ENCODE measurements around the gene PYGB.

The PYGB gene

GRCh38 chr20:25282796-25283195 lies 34.9 kb downstream of the PYGB start:
- DNase-seq (ENCODE audit: low read depth, low spot score) = no peak

GRCh38 chr20:25283221-25283951 lies 35.5 kb downstream of the PYGB start:
- no peak for DNase-seq (ENCODE audit: low read depth, low spot score)

- no peak for DNase-seq (ENCODE audit: low read depth, low spot score)
These were observed 36.3 kb downstream of the PYGB start for GRCh38 chr20:25284131-25284601.

- no peak for DNase-seq (ENCODE audit: low read depth, low spot score)
These were observed 37.3 kb downstream of the PYGB start for GRCh38 chr20:25285091-25285647.

- DNase-seq (ENCODE audit: low read depth, low spot score) = no peak
These were observed 38.2 kb downstream of the PYGB start for GRCh38 chr20:25285856-25286798.

GRCh38 chr20:25286917-25287316 lies 39.0 kb downstream of the PYGB start:
- DNase-seq (ENCODE audit: low read depth, low spot score) = no peak

GRCh38 chr20:25287631-25288290 lies 39.9 kb downstream of the PYGB start:
- no peak for DNase-seq (ENCODE audit: low read depth, low spot score)

- DNase-seq (ENCODE audit: low read depth, low spot score) = no peak
These were observed 40.7 kb downstream of the PYGB start for GRCh38 chr20:25288291-25289181.

GRCh38 chr20:25289886-25290597 lies 42.2 kb downstream of the PYGB start:
- DNase-seq (ENCODE audit: low read depth, low spot score) = no peak

- DNase-seq (ENCODE audit: low read depth, low spot score) = no peak
These were observed 43.0 kb downstream of the PYGB start for GRCh38 chr20:25290646-25291431.

- no peak for DNase-seq (ENCODE audit: low read depth, low spot score)
These were observed 43.7 kb downstream of the PYGB start for GRCh38 chr20:25291432-25292133.

GRCh38 chr20:25292176-25292891 lies 44.4 kb downstream of the PYGB start:
- no peak for DNase-seq (ENCODE audit: low read depth, low spot score)

- DNase-seq (ENCODE audit: low read depth, low spot score) = no peak
These were observed 45.6 kb downstream of the PYGB start for GRCh38 chr20:25293507-25293906.

GRCh38 chr20:25293910-25294458 lies 46.1 kb downstream of the PYGB start:
- no peak for DNase-seq (ENCODE audit: low read depth, low spot score)

- DNase-seq (ENCODE audit: low read depth, low spot score) = no peak
These were observed 46.8 kb downstream of the PYGB start for GRCh38 chr20:25294459-25295385.

GRCh38 chr20:25295386-25296093 lies 47.7 kb downstream of the PYGB start:
- no peak for DNase-seq (ENCODE audit: low read depth, low spot score)
